AG04450 (cell line): ENCODE measurements around the gene ADAT1. TPM values are rescaled to one million over a fixed set of nuclear protein-coding genes. Genes with fewer than 3 reads are reported as not detected.
"Not testable (repeated sequence)": the region's sequence is repeated elsewhere in the genome, so short reads cannot be mapped to it uniquely, and the experiment has no call there.

Experiments
- CTCF ChIA-PET: fragments of 300-600, 350-600 bp; formaldehyde crosslinking; extraction: SDS; loops from one replicate; lab custom pipeline; 2022; ENCODE audit warnings: antibody characterized with exemption, inconsistent platforms; lab: Charles Lee
- POLR2A ChIA-PET: fragments of 350-600 bp; formaldehyde crosslinking; extraction: SDS; loops from one replicate; lab custom pipeline; 2021; ENCODE audit warnings: antibody characterized with exemption, inconsistent platforms; lab: Yijun Ruan, JAX
- DNase-seq: peaks from one replicate; pipeline ENCODE4 v3.0.0-alpha.2; 2011; ENCODE audit warnings: low read depth, low spot score
- H3K27ac ChIP-seq: one replicate; pipeline ENCODE4 v1.5.1; 2012; ENCODE audit warnings: low read depth, low read length, control low read depth
- H3K27me3 ChIP-seq: one replicate; pipeline ENCODE4 v1.6.0; 2012; ENCODE audit warnings: low read length; ENCODE audit not compliant: control insufficient read depth, insufficient read depth
- H3K4me3 ChIP-seq: 2 replicates; pipeline ENCODE4 v1.5.1; 2011; ENCODE audit warnings: mild to moderate bottlenecking, low read depth, low read length, control low read depth
- H3K9me3 ChIP-seq: 2 replicates; pipeline ENCODE4 v1.5.1; 2012; ENCODE audit warnings: low read length; ENCODE audit not compliant: control insufficient read depth, insufficient read depth
- polyA plus RNA-seq: library from polyadenylated mRNA; depleted of rRNA; stranded (reverse); fragments of >200 nt; gene quantifications from 2 replicates; pipeline ENCODE4 v1.2.3, GENCODE V29; 2011
- TF ChIP-seq, protein P1 (sequence below): IDR thresholded peaks from 2 replicates; pipeline ENCODE4 v1.5.1; 2011; ENCODE audit warnings: low read depth, low read length, control low read depth, inconsistent platforms

The ADAT1 gene
- polyA plus RNA-seq, 1 experiment, result 32.5 TPM

GRCh38 chr16:75599452-75600277 lies 23.4 kb downstream of the ADAT1 start:
- no peak for DNase-seq
- H3K27me3 ChIP-seq, result no peaks in the 10 kb centered on the region
- POLR2A ChIA-PET, result interaction anchor here (0.6 to 1.2 kb wide), 2 partner anchors 18 to 23 kb away, joined by 4 read pairs; no protein-coding TSS in a partner anchor
- CTCF ChIA-PET, result interaction anchor here (1.1 to 1.9 kb wide), 4 partner anchors 22 to 135 kb away, joined by 4 to 7 read pairs (median 4); no protein-coding TSS in a partner anchor
- H3K4me3 ChIP-seq, result no peak overlapping the region
- no peaks in the 10 kb centered on the region for H3K9me3 ChIP-seq
- H3K27ac ChIP-seq, result no peak overlapping the region
- TF ChIP-seq, protein P1, sequence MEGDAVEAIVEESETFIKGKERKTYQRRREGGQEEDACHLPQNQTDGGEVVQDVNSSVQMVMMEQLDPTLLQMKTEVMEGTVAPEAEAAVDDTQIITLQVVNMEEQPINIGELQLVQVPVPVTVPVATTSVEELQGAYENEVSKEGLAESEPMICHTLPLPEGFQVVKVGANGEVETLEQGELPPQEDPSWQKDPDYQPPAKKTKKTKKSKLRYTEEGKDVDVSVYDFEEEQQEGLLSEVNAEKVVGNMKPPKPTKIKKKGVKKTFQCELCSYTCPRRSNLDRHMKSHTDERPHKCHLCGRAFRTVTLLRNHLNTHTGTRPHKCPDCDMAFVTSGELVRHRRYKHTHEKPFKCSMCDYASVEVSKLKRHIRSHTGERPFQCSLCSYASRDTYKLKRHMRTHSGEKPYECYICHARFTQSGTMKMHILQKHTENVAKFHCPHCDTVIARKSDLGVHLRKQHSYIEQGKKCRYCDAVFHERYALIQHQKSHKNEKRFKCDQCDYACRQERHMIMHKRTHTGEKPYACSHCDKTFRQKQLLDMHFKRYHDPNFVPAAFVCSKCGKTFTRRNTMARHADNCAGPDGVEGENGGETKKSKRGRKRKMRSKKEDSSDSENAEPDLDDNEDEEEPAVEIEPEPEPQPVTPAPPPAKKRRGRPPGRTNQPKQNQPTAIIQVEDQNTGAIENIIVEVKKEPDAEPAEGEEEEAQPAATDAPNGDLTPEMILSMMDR, result no peak

- DNase-seq, result no peak
- TF ChIP-seq, protein P1, result no peak
- Histone ChIP-seq H3K9me3 (no peaks in the 10 kb centered on the region), H3K27ac (peak overlapping the region; percentile 43), H3K4me3 (no peak overlapping the region), H3K27me3 (no peaks in the 10 kb centered on the region)
- POLR2A ChIA-PET, result no interaction called here
- CTCF ChIA-PET, result interaction anchor here (1.2 kb wide), 1 partner anchor 28 kb away, joined by 4 read pairs; no protein-coding TSS in a partner anchor
Measured at GRCh38 chr16:75593825-75594820, 29.0 kb downstream of the ADAT1 start.

DNA sequence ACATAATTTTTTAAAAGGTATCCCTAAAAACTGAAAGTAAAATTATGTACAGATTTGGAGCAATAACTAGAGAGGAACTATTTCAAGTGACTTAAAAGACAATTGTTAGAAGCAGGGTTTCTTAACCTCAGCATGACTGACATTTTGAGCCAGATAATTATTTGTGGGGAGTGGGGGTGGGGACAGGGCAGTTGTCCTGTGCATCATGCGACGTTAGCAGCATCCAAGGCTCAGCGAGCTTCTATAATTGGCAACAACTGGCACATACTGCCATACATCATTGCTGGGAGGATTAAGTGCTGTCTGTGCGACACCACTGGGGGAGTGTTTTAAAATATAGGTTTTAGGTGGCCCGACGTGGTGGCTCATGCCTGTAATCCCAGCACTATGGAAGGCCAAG lies 29.8 kb downstream of the ADAT1 start:
- Histone ChIP-seq H3K4me3 (no peak overlapping the region), H3K27me3 (no peaks in the 10 kb centered on the region), H3K27ac (peak overlapping the region; percentile 31), H3K9me3 (no peaks in the 10 kb centered on the region)
- DNase-seq, result no peak
- ChIA-PET CTCF (interaction anchor here (1.2 to 2.7 kb wide), 2 partner anchors 29 to 76 kb away, joined by 4 to 22 read pairs; no protein-coding TSS in a partner anchor), POLR2A (no interaction called here)
- TF ChIP-seq, protein P1, result no peak

- H3K9me3 ChIP-seq, H3K4me3 ChIP-seq, POLR2A ChIA-PET, DNase-seq, H3K27ac ChIP-seq, H3K27me3 ChIP-seq: not testable (repeated sequence)
- CTCF ChIA-PET, result interaction anchor here (0.7 to 2.7 kb wide), 7 partner anchors 15 to 392 kb away, joined by 3 to 22 read pairs (median 3); partner anchors contain the start of gene TMEM170A
Measured at GRCh38 chr16:75591927-75592326, 31.2 kb downstream of the ADAT1 start.
